ENCODE measurements around the gene TTC28.

Gene TTC28

GRCh38 chr22:28331695-28332094 is 347.9 kb downstream of the TTC28 start:
- no peak for TF ChIP-seq CREB1 (IDR thresholded peaks at IDR 0.05; ENCODE audit: low read depth)
- TF ChIP-seq FOXM1 (IDR thresholded peaks at IDR 0.05; ENCODE audit: borderline replicate concordance, low read depth) = no peak
- no peak for TF ChIP-seq ZBTB7A (IDR thresholded peaks at IDR 0.05; ENCODE audit: low read depth)
- no peak for TF ChIP-seq EGR1 (IDR thresholded peaks at IDR 0.05)
- no peak for TF ChIP-seq TCF12 (IDR thresholded peaks at IDR 0.05; ENCODE audit: low read depth)
- TF ChIP-seq RAD21 (IDR thresholded peaks at IDR 0.05; ENCODE audit: low read depth) = no peak
- TF ChIP-seq TAF1 (IDR thresholded peaks at IDR 0.05; ENCODE audit: low read depth) = no peak

GRCh38 chr22:28329186-28330073 is 350.2 kb downstream of the TTC28 start:
- TF ChIP-seq EP300 (IDR thresholded peaks at IDR 0.05; ENCODE audit: borderline replicate concordance) (no peak), FOXM1 (IDR thresholded peaks at IDR 0.05; ENCODE audit: borderline replicate concordance, low read depth) (no peak), ZBTB7A (IDR thresholded peaks at IDR 0.05; ENCODE audit: low read depth) (no peak), EGR1 (IDR thresholded peaks at IDR 0.05) (no peak), RAD21 (IDR thresholded peaks at IDR 0.05; ENCODE audit: low read depth) (no peak), CREB1 (IDR thresholded peaks at IDR 0.05; ENCODE audit: low read depth) (no peak), CEBPB (IDR thresholded peaks at IDR 0.05) (no peak), TEAD4 (IDR thresholded peaks at IDR 0.05) (no peak)

GRCh38 chr22:28328756-28329155 is 350.9 kb downstream of the TTC28 start:
- TF ChIP-seq MAX (IDR thresholded peaks at IDR 0.05) = no peak
- TF ChIP-seq EGR1 (IDR thresholded peaks at IDR 0.05) = no peak
- no peak for TF ChIP-seq TEAD4 (IDR thresholded peaks at IDR 0.05)
- no peak for TF ChIP-seq CREB1 (IDR thresholded peaks at IDR 0.05; ENCODE audit: low read depth)
- TF ChIP-seq EP300 (IDR thresholded peaks at IDR 0.05; ENCODE audit: borderline replicate concordance) = no peak
- TF ChIP-seq TAF1 (IDR thresholded peaks at IDR 0.05; ENCODE audit: low read depth) = no peak
- TF ChIP-seq USF1 (IDR thresholded peaks at IDR 0.05) = no peak
- TF ChIP-seq RAD21 (IDR thresholded peaks at IDR 0.05; ENCODE audit: low read depth) = no peak
- no peak for TF ChIP-seq TCF12 (IDR thresholded peaks at IDR 0.05; ENCODE audit: low read depth)

- no peak for TF ChIP-seq EP300 (IDR thresholded peaks at IDR 0.05; ENCODE audit: borderline replicate concordance)
- TF ChIP-seq EGR1 (IDR thresholded peaks at IDR 0.05) = no peak
- TF ChIP-seq ZBTB7A (IDR thresholded peaks at IDR 0.05; ENCODE audit: low read depth) = no peak
- no peak for TF ChIP-seq YY1 (IDR thresholded peaks at IDR 0.05; ENCODE audit: low read depth)
- TF ChIP-seq TCF12 (IDR thresholded peaks at IDR 0.05; ENCODE audit: low read depth) = no peak
- TF ChIP-seq FOXM1 (IDR thresholded peaks at IDR 0.05; ENCODE audit: borderline replicate concordance, low read depth) = no peak
- TF ChIP-seq MAX (IDR thresholded peaks at IDR 0.05) = no peak
- no peak for TF ChIP-seq CREB1 (IDR thresholded peaks at IDR 0.05; ENCODE audit: low read depth)
- no peak for TF ChIP-seq TEAD4 (IDR thresholded peaks at IDR 0.05)
- no peak for TF ChIP-seq REST (IDR thresholded peaks at IDR 0.05; ENCODE audit: low read depth)
These were observed 363.6 kb downstream of the TTC28 start for GRCh38 chr22:28316014-28316413.

- TF ChIP-seq NFIC (IDR thresholded peaks at IDR 0.05) (no peak), REST (IDR thresholded peaks at IDR 0.05; ENCODE audit: low read depth) (no peak), CEBPB (IDR thresholded peaks at IDR 0.05) (no peak), EP300 (IDR thresholded peaks at IDR 0.05; ENCODE audit: borderline replicate concordance) (no peak), RAD21 (IDR thresholded peaks at IDR 0.05; ENCODE audit: low read depth) (no peak), EGR1 (IDR thresholded peaks at IDR 0.05) (no peak), TCF12 (IDR thresholded peaks at IDR 0.05; ENCODE audit: low read depth) (no peak), FOXM1 (IDR thresholded peaks at IDR 0.05; ENCODE audit: borderline replicate concordance, low read depth) (no peak), TEAD4 (IDR thresholded peaks at IDR 0.05) (no peak), TAF1 (IDR thresholded peaks at IDR 0.05; ENCODE audit: low read depth) (no peak), CREB1 (IDR thresholded peaks at IDR 0.05; ENCODE audit: low read depth) (no peak), MAX (IDR thresholded peaks at IDR 0.05) (no peak), USF1 (IDR thresholded peaks at IDR 0.05) (no peak), YY1 (IDR thresholded peaks at IDR 0.05; ENCODE audit: low read depth) (no peak), ZBTB7A (IDR thresholded peaks at IDR 0.05; ENCODE audit: low read depth) (no peak)
These were observed 364.7 kb downstream of the TTC28 start for GRCh38 chr22:28314959-28315358.
